Transverse colon (tissue), 4 donors: ENCODE results near the gene BMPR1B. TPM values are rescaled to one million over a fixed set of nuclear protein-coding genes. Genes with fewer than 3 reads are reported as not detected.

Source experiments
- DNase-seq: peaks from one replicate; pipeline ENCODE4 v3.0.0-alpha.2; 2019
- H3K27ac ChIP-seq, 4 donors: fragments of 200-600 bp; sonication (generic); 2 replicates each; pipeline ENCODE4 v1.5.1; 2016 to 2018; ENCODE audit warnings: inconsistent platforms in 4 of 4
- H3K27me3 ChIP-seq: fragments of 200-600 bp; sonication (generic); 2 replicates; pipeline ENCODE4 v1.5.1; 2017; ENCODE audit warnings: inconsistent platforms
- H3K36me3 ChIP-seq, 4 donors: fragments of 200-600 bp; sonication (generic); 2 replicates each; pipeline ENCODE4 v1.5.1; 2017 to 2019; ENCODE audit warnings: inconsistent platforms in 4 of 4
- H3K4me1 ChIP-seq, 4 donors: fragments of 200-600 bp; sonication (generic); 2 replicates each; pipeline ENCODE4 v1.5.1; 2017 to 2020; ENCODE audit warnings: inconsistent platforms in 4 of 4
- H3K4me3 ChIP-seq, 4 donors: fragments of 200-600 bp; sonication (generic); 1 replicate in 1 of 4; 2 replicates in 3 of 4; pipeline versions ENCODE4 v1.5.1 to v1.6.1; 2017 to 2019; ENCODE audit warnings: inconsistent platforms in 4 of 4
- H3K9me3 ChIP-seq, 2 donors: fragments of 200-600 bp; sonication (generic); 2 replicates each; pipeline ENCODE4 v1.5.1; 2017 to 2019; ENCODE audit warnings: inconsistent platforms in 2 of 2
- EP300 ChIP-seq: sonication (generic); formaldehyde crosslinking; IDR thresholded peaks from one replicate; pipeline ENCODE4 v1.6.1; 2017; ENCODE audit warnings: antibody characterized with exemption, low read depth
- POLR2A ChIP-seq: fragments of 450-650 bp; IDR thresholded peaks from one replicate; pipeline ENCODE4 v1.6.1; 2016; ENCODE audit warnings: antibody characterized with exemption, mild to moderate bottlenecking, moderate library complexity
- POLR2AphosphoS5 ChIP-seq, 3 donors: sonication (generic); formaldehyde crosslinking; IDR thresholded peaks; one replicate each; pipeline ENCODE4 v1.6.1; 2016; ENCODE audit warnings: antibody characterized with exemption in 3 of 3
- WGBS, 2 donors: methylation state at CpG; one replicate each; pipeline ENCODE4 v1.1.5; 2018; ENCODE audit warnings: low coverage in 1 of 2; 5-methylcytosine and 5-hydroxymethylcytosine counted together
- in situ Hi-C, 4 donors: fragments of 200-750 bp; cut with MboI; loops; one replicate each; pipeline versions ENCODE4 v1.15.0 to v1.15.1; 2017; ENCODE audit warnings: low sequenced_read_pairs in 3 of 4, low pct_ligation_motif_present in 1 of 4, low pct_unique_long_range_greater_than_20kb in 1 of 4
- intact Hi-C: fragments of 100-400 bp; cut with DNase I; formaldehyde crosslinking; loops from one replicate; pipeline ENCODE4 v1.15.1; 2023; ENCODE audit warnings: low total_unique reads
- total RNA-seq, 4 donors: library from RNA; depleted of rRNA; stranded (reverse); fragments of >200 nt; gene quantifications; one replicate each; pipeline ENCODE4 v1.1.0, GENCODE V29; 2016
- TF ChIP-seq, protein P1 (sequence below), 5 experiments: fragments of 200-600 bp in 3 of 5; fragments of 450-650 bp in 2 of 5; sonication (generic) in 3 of 5; IDR thresholded peaks; 1 replicate in 2 of 5; 2 replicates in 3 of 5; pipeline ENCODE4 v1.5.1; 2016 to 2017; ENCODE audit warnings: antibody characterized with exemption in 5 of 5, inconsistent platforms in 3 of 5, mild to moderate bottlenecking in 2 of 5, moderate library complexity in 1 of 5

The BMPR1B gene
- total RNA-seq, 4 donors from 2014 or later = 0.64 to 3.2 (median 0.68) TPM; not detected in 1

DNA sequence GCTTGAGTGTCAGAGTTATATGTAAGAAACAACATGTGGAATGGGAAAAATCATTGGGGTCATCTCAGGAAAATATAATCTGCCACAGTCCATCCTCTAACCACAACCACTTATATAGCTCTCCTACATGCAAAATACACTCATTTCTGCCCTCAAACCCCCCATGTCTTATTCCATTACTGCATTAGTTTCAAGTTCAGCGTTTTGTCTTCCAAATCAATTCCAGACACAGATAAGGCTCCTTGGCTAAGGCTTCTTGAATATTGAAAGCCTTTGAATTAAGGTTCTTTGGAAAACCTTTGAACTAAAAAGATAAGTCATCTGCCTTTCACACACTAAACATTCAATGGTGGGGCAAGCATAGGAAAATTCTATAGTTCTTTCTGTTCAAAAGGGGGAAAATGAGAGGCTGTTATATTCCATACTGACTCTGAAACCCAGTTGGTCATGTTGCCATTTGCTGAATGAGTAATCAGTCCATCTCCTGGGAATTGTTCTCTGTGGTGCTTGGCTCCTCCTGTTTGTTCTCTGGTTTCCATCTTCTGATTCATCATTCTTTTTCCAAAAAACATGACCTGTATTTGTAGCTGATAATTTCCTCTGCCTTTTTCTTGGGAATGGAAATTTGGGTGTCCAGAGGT lies 218.7 kb downstream of the BMPR1B start:
- in situ Hi-C loops (no loop called here), intact Hi-C loops (no loop called here)
- WGBS, 2 donors = 71 to 89% methylated on average over 1 of the region's 1 CpG

DNA sequence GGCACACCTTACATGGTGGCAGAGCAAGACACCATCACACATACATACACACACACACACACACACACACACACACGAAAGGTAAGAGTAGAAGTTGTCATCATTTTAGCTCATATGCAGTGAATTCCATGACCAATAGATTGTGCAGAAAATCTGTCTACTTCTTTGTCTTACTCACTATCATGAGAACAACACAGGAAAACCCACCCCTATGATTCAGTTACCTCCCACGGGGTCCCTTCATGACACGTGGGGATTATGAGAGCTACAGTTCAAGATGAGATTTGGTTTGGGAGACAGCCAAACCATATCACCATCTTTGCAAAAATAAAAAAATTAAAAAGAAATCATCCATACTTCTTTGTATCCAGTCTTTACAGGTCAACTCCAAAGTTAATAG lies 221.1 kb downstream of the BMPR1B start:
- no peak overlapping the region for H3K27ac ChIP-seq
- H3K4me1 ChIP-seq = no peaks in the 10 kb centered on the region
- no peak for TF ChIP-seq POLR2AphosphoS5 (IDR thresholded peaks at IDR 0.05)
- no peak overlapping the region for H3K4me3 ChIP-seq
- H3K36me3 ChIP-seq = no peaks in the 10 kb centered on the region
- WGBS, 2 donors = 71 to 78% methylated on average over 2 to 3 of the region's 3 CpGs
- no peaks in the 10 kb centered on the region for H3K9me3 ChIP-seq
- in situ Hi-C loops = no loop called here
- intact Hi-C loops = no loop called here
- DNase-seq = no peak
- H3K27me3 ChIP-seq = no peaks in the 10 kb centered on the region

More for the DNA sequence above, 218.7 kb downstream of the BMPR1B start:
- Histone ChIP-seq H3K4me3 (no peak overlapping the region), H3K27ac (no peak overlapping the region), H3K36me3 (no peaks in the 10 kb centered on the region), H3K4me1 (no peaks in the 10 kb centered on the region), H3K9me3 (no peaks in the 10 kb centered on the region), H3K27me3 (no peaks in the 10 kb centered on the region)
- DNase-seq = no peak
- TF ChIP-seq, protein P1, sequence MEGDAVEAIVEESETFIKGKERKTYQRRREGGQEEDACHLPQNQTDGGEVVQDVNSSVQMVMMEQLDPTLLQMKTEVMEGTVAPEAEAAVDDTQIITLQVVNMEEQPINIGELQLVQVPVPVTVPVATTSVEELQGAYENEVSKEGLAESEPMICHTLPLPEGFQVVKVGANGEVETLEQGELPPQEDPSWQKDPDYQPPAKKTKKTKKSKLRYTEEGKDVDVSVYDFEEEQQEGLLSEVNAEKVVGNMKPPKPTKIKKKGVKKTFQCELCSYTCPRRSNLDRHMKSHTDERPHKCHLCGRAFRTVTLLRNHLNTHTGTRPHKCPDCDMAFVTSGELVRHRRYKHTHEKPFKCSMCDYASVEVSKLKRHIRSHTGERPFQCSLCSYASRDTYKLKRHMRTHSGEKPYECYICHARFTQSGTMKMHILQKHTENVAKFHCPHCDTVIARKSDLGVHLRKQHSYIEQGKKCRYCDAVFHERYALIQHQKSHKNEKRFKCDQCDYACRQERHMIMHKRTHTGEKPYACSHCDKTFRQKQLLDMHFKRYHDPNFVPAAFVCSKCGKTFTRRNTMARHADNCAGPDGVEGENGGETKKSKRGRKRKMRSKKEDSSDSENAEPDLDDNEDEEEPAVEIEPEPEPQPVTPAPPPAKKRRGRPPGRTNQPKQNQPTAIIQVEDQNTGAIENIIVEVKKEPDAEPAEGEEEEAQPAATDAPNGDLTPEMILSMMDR (IDR thresholded peaks at IDR 0.05) = no peak
- TF ChIP-seq EP300 (no peak), POLR2AphosphoS5 (IDR thresholded peaks at IDR 0.05) (no peak), POLR2A (no peak)

DNA sequence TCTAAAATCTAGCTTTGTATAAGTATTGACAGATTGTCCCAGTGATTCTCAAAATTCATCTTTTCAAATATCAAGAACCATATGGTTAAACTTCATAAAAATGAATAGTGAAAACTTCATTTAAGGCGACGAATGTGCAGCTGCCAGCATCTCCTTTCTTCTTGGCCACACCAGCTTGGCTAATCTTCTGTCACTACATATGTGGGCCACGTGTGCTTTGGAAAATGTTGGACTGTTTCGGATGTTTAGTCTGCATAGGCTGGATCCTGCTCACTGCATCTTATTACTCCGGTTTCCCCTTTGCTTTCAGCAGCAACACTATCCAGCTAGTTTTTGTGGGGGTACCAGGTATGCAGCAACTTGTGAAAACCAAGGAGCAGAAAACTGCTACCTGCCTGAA lies 221.9 kb downstream of the BMPR1B start:
- Histone ChIP-seq H3K27me3 (no peaks in the 10 kb centered on the region), H3K4me1 (no peaks in the 10 kb centered on the region), H3K36me3 (no peaks in the 10 kb centered on the region), H3K27ac (no peak overlapping the region), H3K9me3 (no peaks in the 10 kb centered on the region), H3K4me3 (no peak overlapping the region)
- 73 to 87% methylated on average over 5 of the region's 5 CpGs for WGBS, 2 donors
- in situ Hi-C loops = no loop called here
- intact Hi-C loops = no loop called here
- TF ChIP-seq POLR2AphosphoS5 (IDR thresholded peaks at IDR 0.05) (no peak), EP300 (no peak), POLR2A (no peak)
- TF ChIP-seq, protein P1 (IDR thresholded peaks at IDR 0.05) = no peak
- DNase-seq = no peak

DNA sequence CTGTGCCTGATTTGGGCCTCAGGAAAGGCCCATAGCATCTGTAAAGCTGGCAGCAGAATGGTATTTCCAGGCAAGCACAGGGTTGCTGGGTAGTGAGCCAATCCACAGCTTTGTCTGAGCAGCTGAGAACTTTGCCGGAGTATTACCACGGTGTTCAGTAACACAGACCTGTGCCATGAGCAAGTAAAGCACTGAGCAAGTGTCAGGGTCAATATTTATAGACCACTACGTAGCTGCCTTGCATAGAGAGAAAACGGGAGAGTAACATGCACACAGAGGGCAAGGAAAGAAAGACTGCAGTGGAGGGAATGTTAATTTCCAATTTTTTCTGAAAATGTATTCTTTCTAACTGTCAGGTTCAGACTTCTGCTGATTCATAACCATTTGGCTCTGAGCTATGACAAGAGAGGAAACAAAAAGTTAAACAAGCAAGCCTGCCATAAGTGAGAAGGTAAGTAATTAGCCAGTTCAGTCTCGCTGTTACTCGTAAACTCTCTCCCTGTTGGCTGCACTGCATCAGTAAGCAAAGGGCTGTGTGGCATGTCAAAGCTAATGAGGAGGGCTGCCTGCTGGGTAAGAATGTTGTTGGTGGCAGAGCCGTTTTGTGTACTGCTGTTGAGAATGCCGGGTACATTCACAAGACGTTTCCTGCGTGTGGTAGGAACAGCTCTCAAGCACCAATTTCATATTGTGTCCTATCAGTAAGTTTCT lies 238.1 kb downstream of the BMPR1B start:
- in situ Hi-C loops (no loop called here), intact Hi-C loops (no loop called here)
- Histone ChIP-seq H3K27me3 (no peaks in the 10 kb centered on the region), H3K9me3 (no peaks in the 10 kb centered on the region), H3K4me3 (no peak overlapping the region), H3K36me3 (no peaks in the 10 kb centered on the region), H3K27ac (no peak overlapping the region), H3K4me1 (no peaks in the 10 kb centered on the region)
- TF ChIP-seq EP300 = no peak
- TF ChIP-seq, protein P1 (IDR thresholded peaks at IDR 0.05) = no peak
- no peak for TF ChIP-seq POLR2AphosphoS5 (IDR thresholded peaks at IDR 0.05)
- TF ChIP-seq POLR2A = no peak
- WGBS, 2 donors = 27 to 52% methylated on average over 4 to 10 of the region's 10 CpGs
- DNase-seq = no peak
